K562 (cell line): Measurements from ENCODE around the gene XAB2. TPM values are rescaled to one million over a fixed set of nuclear protein-coding genes. Genes with fewer than 3 reads are reported as not detected.

Experiments used
- GATAD2B ChIP-seq: fragments of 450-650 bp; IDR thresholded peaks from 2 replicates; pipeline ENCODE4 v1.6.1; 2017; ENCODE audit warnings: mild to moderate bottlenecking, borderline replicate concordance
- MAZ ChIP-seq, 2 experiments: fragments of 450-650 bp in 1 of 2; sonication (generic) in 1 of 2; formaldehyde crosslinking; IDR thresholded peaks in 1 of 2; conservative IDR thresholded peaks in 1 of 2; 2 replicates each; pipeline versions ENCODE4 v1.4.0 to v1.5.0; 2020; ENCODE audit warnings: mild to moderate bottlenecking in 1 of 2, missing genetic modification reagents in 1 of 2
- SUPT5H ChIP-seq: fragments of 450-650 bp; IDR thresholded peaks from 2 replicates; pipeline ENCODE4 v1.6.1; 2016
- TBP ChIP-seq: optimal IDR thresholded peaks from 2 replicates; pipeline ENCODE3; 2011; ENCODE audit warnings: low read depth, low read length, improper control_type of control experiment
- ZNF224 ChIP-seq: sonication (generic); formaldehyde crosslinking; IDR thresholded peaks from 2 replicates; pipeline ENCODE4 v1.8.0; 2022; ENCODE audit warnings: mild to moderate bottlenecking, missing genetic modification reagents
- polyA plus RNA-seq, 8 experiments: library from polyadenylated mRNA; depleted of rRNA in 4 of 8; stranded (reverse) in 5 of 8; unstranded in 3 of 8; fragments of >200 nt; fragmentation: Nextera tagmentation in 2 of 8; fragmentation: Illumina TruSeq in 1 of 8; extraction: Ambion mirVana in 2 of 8; extraction: Trizol in 1 of 8; gene quantifications; 2 replicates each; pipeline versions ENCODE4 v1.2.1 to v1.2.3, GENCODE V29; 2011 to 2014; ENCODE audit warnings: inconsistent platforms in 1 of 8, missing spikeins in 1 of 8
- total RNA-seq, 7 experiments: library from RNA; depleted of rRNA in 6 of 7; stranded (reverse); fragments of >200 nt in 6 of 7; fragmentation: Illumina TruSeq in 2 of 7; extraction: Trizol in 2 of 7; gene quantifications; 2 replicates each; pipeline versions ENCODE4 v1.2.1 to v1.2.3, GENCODE V29; 2011 to 2021; ENCODE audit warnings: low replicate concordance in 1 of 7
- TF ChIP-seq, protein P1 (sequence below): fragments of 450-650 bp; formaldehyde crosslinking; IDR thresholded peaks from 2 replicates; pipeline ENCODE4 v1.4.0; 2020; ENCODE audit warnings: mild to moderate bottlenecking, mixed read lengths
- TF ChIP-seq, protein P2 (sequence below): fragments of 250-450 bp; sonication (Bioruptor Pico); IDR thresholded peaks from 2 replicates; pipeline ENCODE4 v1.4.0; 2020; ENCODE audit warnings: mild to moderate bottlenecking, moderate library complexity
- TF ChIP-seq, protein P3 (sequence below), 2 experiments: fragments of 450-650 bp in 1 of 2; sonication (generic) in 1 of 2; formaldehyde crosslinking in 1 of 2; IDR thresholded peaks in 1 of 2; conservative IDR thresholded peaks in 1 of 2; 2 replicates each; pipeline versions ENCODE4 v1.6.1 to v1.8.1; 2016 to 2023; ENCODE audit warnings: mild to moderate bottlenecking in 2 of 2, moderate library complexity in 2 of 2, inconsistent platforms in 1 of 2, missing genetic modification reagents in 1 of 2
- TF ChIP-seq, protein P4 (sequence below): fragments of 450-650 bp; IDR thresholded peaks from 2 replicates; pipeline ENCODE4 v1.6.1; 2016; ENCODE audit warnings: borderline replicate concordance
- TF ChIP-seq, protein P5 (sequence below), 2 experiments: fragments of 450-650 bp; formaldehyde crosslinking in 1 of 2; IDR thresholded peaks; 2 replicates each; pipeline versions ENCODE4 v1.4.0 to v1.6.1; 2014 to 2020; ENCODE audit warnings: mild to moderate bottlenecking in 2 of 2, borderline replicate concordance in 1 of 2, low read depth in 1 of 2

XAB2 gene
- total and polyA plus RNA-seq, 9 of the 15 experiments (the other 6 are each of a cell fraction or from before 2014, with no cell fraction given), result 0.21 to 58.3 (median 20.0) TPM

DNA sequence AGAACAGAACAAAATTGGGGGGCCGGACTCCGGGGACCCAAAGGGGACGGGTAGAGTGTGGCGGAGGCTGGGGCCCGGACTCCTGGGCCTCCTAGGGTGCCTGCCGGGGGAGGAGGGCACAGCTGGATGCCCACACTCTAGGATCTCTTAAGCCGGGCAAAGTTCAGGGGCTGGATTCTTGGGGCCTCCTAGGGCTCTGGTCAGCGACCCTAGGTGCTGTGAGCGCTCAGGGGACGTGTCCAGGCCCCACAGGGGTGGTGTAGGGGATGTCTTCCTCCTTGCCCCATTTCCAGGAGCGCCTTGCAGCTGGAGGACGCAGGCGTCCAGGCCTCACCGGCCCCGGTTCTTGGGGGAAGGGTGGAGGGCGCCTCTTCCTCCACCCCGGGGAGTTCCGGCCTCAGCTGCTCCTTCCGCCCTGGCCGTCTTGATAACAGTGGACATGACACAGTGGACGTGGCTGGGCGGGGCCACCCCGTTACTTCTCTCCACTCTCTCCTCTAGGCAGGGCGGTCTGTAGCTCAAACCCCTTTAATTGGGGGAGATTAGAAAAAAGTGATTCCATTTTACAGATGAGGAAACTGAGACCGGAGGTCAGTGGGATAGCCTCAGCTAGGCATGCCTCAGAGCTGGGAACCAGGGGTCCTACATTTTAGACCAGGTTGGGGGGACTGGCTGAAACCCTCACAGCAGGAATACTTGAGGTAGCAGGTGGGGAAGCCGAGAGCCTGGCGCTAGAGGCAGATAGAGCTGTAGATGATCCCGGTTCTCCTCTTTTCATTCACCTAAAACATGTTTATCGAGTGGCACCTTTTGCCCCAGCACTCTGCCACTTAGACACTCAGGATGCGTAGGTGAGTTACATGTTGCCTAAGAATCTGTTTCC, 8.3 kb upstream of the XAB2 start (continued):
- TF ChIP-seq, protein P1, sequence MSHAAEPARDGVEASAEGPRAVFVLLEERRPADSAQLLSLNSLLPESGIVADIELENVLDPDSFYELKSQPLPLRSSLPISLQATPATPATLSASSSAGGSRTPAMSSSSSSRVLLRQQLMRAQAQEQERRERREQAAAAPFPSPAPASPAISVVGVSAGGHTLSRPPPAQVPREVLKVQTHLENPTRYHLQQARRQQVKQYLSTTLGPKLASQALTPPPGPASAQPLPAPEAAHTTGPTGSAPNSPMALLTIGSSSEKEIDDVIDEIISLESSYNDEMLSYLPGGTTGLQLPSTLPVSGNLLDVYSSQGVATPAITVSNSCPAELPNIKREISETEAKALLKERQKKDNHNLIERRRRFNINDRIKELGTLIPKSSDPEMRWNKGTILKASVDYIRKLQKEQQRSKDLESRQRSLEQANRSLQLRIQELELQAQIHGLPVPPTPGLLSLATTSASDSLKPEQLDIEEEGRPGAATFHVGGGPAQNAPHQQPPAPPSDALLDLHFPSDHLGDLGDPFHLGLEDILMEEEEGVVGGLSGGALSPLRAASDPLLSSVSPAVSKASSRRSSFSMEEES, result no peak
- TF ChIP-seq TBP, result no peak
- peak; percentile 26; the same call in 1 of the 2 replicates for TF ChIP-seq GATAD2B
- TF ChIP-seq, protein P2, sequence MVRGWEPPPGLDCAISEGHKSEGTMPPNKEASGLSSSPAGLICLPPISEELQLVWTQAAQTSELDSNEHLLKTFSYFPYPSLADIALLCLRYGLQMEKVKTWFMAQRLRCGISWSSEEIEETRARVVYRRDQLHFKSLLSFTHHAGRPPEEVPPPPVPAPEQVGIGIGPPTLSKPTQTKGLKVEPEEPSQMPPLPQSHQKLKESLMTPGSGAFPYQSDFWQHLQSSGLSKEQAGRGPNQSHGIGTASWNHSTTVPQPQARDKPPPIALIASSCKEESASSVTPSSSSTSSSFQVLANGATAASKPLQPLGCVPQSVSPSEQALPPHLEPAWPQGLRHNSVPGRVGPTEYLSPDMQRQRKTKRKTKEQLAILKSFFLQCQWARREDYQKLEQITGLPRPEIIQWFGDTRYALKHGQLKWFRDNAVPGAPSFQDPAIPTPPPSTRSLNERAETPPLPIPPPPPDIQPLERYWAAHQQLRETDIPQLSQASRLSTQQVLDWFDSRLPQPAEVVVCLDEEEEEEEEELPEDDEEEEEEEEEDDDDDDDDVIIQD, result no peak
- TF ChIP-seq, protein P3, sequence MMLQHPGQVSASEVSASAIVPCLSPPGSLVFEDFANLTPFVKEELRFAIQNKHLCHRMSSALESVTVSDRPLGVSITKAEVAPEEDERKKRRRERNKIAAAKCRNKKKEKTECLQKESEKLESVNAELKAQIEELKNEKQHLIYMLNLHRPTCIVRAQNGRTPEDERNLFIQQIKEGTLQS (IDR thresholded peaks at IDR 0.05), result no peak
- TF ChIP-seq, protein P3 (CRISPR knock-in tag; conservative IDR thresholded peaks at IDR 0.05), result no peak
- TF ChIP-seq ZNF224 (CRISPR knock-in tag), result no peak
- peak; percentile 73 for TF ChIP-seq SUPT5H
- TF ChIP-seq MAZ (CRISPR knock-in tag; conservative IDR thresholded peaks at IDR 0.05 in 1 of 2, IDR thresholded peaks at IDR 0.05 in 1 of 2), result peak; percentile 30 to 79; a peak in 2 of 4 replicates
- TF ChIP-seq, protein P4, sequence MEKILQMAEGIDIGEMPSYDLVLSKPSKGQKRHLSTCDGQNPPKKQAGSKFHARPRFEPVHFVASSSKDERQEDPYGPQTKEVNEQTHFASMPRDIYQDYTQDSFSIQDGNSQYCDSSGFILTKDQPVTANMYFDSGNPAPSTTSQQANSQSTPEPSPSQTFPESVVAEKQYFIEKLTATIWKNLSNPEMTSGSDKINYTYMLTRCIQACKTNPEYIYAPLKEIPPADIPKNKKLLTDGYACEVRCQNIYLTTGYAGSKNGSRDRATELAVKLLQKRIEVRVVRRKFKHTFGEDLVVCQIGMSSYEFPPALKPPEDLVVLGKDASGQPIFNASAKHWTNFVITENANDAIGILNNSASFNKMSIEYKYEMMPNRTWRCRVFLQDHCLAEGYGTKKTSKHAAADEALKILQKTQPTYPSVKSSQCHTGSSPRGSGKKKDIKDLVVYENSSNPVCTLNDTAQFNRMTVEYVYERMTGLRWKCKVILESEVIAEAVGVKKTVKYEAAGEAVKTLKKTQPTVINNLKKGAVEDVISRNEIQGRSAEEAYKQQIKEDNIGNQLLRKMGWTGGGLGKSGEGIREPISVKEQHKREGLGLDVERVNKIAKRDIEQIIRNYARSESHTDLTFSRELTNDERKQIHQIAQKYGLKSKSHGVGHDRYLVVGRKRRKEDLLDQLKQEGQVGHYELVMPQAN, result no peak
- TF ChIP-seq, protein P5, sequence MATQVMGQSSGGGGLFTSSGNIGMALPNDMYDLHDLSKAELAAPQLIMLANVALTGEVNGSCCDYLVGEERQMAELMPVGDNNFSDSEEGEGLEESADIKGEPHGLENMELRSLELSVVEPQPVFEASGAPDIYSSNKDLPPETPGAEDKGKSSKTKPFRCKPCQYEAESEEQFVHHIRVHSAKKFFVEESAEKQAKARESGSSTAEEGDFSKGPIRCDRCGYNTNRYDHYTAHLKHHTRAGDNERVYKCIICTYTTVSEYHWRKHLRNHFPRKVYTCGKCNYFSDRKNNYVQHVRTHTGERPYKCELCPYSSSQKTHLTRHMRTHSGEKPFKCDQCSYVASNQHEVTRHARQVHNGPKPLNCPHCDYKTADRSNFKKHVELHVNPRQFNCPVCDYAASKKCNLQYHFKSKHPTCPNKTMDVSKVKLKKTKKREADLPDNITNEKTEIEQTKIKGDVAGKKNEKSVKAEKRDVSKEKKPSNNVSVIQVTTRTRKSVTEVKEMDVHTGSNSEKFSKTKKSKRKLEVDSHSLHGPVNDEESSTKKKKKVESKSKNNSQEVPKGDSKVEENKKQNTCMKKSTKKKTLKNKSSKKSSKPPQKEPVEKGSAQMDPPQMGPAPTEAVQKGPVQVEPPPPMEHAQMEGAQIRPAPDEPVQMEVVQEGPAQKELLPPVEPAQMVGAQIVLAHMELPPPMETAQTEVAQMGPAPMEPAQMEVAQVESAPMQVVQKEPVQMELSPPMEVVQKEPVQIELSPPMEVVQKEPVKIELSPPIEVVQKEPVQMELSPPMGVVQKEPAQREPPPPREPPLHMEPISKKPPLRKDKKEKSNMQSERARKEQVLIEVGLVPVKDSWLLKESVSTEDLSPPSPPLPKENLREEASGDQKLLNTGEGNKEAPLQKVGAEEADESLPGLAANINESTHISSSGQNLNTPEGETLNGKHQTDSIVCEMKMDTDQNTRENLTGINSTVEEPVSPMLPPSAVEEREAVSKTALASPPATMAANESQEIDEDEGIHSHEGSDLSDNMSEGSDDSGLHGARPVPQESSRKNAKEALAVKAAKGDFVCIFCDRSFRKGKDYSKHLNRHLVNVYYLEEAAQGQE (IDR thresholded peaks at IDR 0.05; ENCODE audit: borderline replicate concordance), result peak; percentile 42; the same call in 1 of the 2 replicates
- TF ChIP-seq, protein P5 (CRISPR knock-in tag; IDR thresholded peaks at IDR 0.05; ENCODE audit: low read depth), result 0 out of 2 replicates have a peak, but pooled peaks have one; percentile 30
